Adrenal gland (tissue), 12 donors: ENCODE measurements around the gene DDI2. TPM values are rescaled to one million over a fixed set of nuclear protein-coding genes. Genes with fewer than 3 reads are reported as not detected.

Experiments
- DNase-seq, 7 donors: peaks; one replicate each; pipeline ENCODE4 v3.0.0-alpha.2; 2019 to 2020
- H3K27ac ChIP-seq, 5 donors: fragments of 200-600 bp; sonication (generic) in 4 of 5; 1 replicate in 3 of 5; 2 replicates in 2 of 5; pipeline versions ENCODE4 v1.5.1 to v1.8.0; 2016 to 2020; ENCODE audit warnings: mild to moderate bottlenecking in 1 of 5
- H3K27me3 ChIP-seq: fragments of 200-600 bp; 2 replicates; pipeline ENCODE4 v1.8.0; 2021
- H3K36me3 ChIP-seq, 2 donors: fragments of 200-600 bp; replicated peaks in 1 of 2; 1 replicate in 1 of 2; 2 replicates in 1 of 2; pipeline versions ENCODE4 v1.5.1 to v1.8.0; 2018 to 2022
- H3K4me1 ChIP-seq, 2 donors: fragments of 200-600 bp; replicated peaks in 1 of 2; 1 replicate in 1 of 2; 2 replicates in 1 of 2; pipeline versions ENCODE4 v1.5.1 to v1.8.0; 2018 to 2021
- H3K4me3 ChIP-seq, 4 donors: fragments of 200-600 bp; sonication (generic) in 3 of 4; one replicate each; pipeline ENCODE4 v1.5.1; 2016 to 2018
- H3K9me3 ChIP-seq, 3 donors: fragments of 200-600 bp; sonication (generic) in 1 of 3; replicated peaks in 1 of 3; 1 replicate in 2 of 3; 2 replicates in 1 of 3; pipeline versions ENCODE4 v1.5.1 to v1.8.0; 2016 to 2021
- POLR2A ChIP-seq, 2 donors: fragments of 450-650 bp; IDR thresholded peaks; one replicate each; pipeline ENCODE4 v1.6.1; 2017; ENCODE audit warnings: antibody characterized with exemption in 2 of 2, mild to moderate bottlenecking in 2 of 2, moderate library complexity in 1 of 2
- WGBS, 4 donors: extraction: QIAGEN DNeasy Blood & Tissue Kit in 2 of 4; methylation state at CpG; one replicate each; pipeline versions ENCODE4 v1.1.5 to v1.1.7; 2013 to 2017; 5-methylcytosine and 5-hydroxymethylcytosine counted together
- intact Hi-C, 2 donors: fragments of 100-400 bp; cut with DNase I; formaldehyde crosslinking; loops; one replicate each; pipeline versions ENCODE4 v1.14.1 to v1.15.0; 2022 to 2023
- polyA plus RNA-seq, 3 donors: library from polyadenylated mRNA; stranded (reverse); fragments of 200-250 nt in 2 of 3; fragments of 350-450 nt in 1 of 3; fragmentation: Illumina TruSeq in 1 of 3; extraction: RNeasy Lipid Tissue Mini Kit (QIAGEN cat#74804) in 1 of 3; gene quantifications; one replicate each; pipeline ENCODE4 v1.2.3, GENCODE V29; 2013 to 2014
- total RNA-seq, 9 donors: library from RNA; depleted of rRNA in 4 of 9; stranded (reverse); fragments of >200 nt in 4 of 9; fragments of 120-200 nt in 1 of 9; fragmentation: NEBNext Ultra II Directional in 1 of 9; extraction: Animal tissue kit (Norgen Biotek cat#: 25700) in 1 of 9; gene quantifications; one replicate each; pipeline versions ENCODE4 v1.1.0 to v1.2.4, GENCODE V29; 2013 to 2023
- TF ChIP-seq, protein P1 (sequence below), 6 experiments: fragments of 450-650 bp in 4 of 6; fragments of 200-600 bp in 2 of 6; sonication (generic) in 1 of 6; IDR thresholded peaks; 1 replicate in 5 of 6; 2 replicates in 1 of 6; pipeline versions ENCODE4 v1.5.1 to v1.8.0; 2016 to 2021; ENCODE audit warnings: antibody characterized with exemption in 6 of 6, mild to moderate bottlenecking in 2 of 6, moderate library complexity in 1 of 6
- donor health status: healthy with polysubstance abuse.
- donor health status: Bipolar disorder and iron deficiency.
- donor health status: DM: yes; HTN: yes; CAD: no.
- donor health status: DM: no; HTN: no; CAD: no.
- donor health status: DM: no; HTN: no; CAD: no.
- donor health status: DM: yes; HTN: yes; CAD: no.

Gene DDI2
- total and polyA plus RNA-seq, 12 donors: 5.3 to 46.3 (median 27.2) TPM

DNA sequence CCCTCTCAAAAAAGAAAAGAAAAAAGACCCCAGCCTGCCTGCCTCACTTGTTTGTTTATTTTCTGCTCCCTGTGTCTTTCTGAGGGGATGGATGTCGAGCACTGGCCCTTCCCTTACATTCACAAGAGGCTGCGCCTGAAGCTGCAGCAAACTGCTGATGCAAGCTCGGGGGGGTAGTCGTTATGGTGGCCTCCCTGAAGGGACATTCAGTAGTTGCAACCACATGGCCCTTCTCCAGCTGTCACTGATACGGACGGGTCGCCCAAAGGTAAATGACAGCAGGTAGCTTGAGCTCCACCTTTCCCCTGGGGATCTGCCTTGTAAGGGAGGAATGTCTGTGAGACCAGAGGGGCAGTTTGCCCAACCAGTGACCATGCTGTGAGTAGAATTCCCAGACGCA is 84.5 kb downstream of the DDI2 start:
- H3K27me3 ChIP-seq: no peaks in the 10 kb centered on the region
- no peaks in the 10 kb centered on the region for H3K9me3 ChIP-seq
- 79 to 91% (median 86%) methylated on average over 4 to 8 of the region's 8 CpGs for WGBS, 4 donors
- TF ChIP-seq, protein P1, sequence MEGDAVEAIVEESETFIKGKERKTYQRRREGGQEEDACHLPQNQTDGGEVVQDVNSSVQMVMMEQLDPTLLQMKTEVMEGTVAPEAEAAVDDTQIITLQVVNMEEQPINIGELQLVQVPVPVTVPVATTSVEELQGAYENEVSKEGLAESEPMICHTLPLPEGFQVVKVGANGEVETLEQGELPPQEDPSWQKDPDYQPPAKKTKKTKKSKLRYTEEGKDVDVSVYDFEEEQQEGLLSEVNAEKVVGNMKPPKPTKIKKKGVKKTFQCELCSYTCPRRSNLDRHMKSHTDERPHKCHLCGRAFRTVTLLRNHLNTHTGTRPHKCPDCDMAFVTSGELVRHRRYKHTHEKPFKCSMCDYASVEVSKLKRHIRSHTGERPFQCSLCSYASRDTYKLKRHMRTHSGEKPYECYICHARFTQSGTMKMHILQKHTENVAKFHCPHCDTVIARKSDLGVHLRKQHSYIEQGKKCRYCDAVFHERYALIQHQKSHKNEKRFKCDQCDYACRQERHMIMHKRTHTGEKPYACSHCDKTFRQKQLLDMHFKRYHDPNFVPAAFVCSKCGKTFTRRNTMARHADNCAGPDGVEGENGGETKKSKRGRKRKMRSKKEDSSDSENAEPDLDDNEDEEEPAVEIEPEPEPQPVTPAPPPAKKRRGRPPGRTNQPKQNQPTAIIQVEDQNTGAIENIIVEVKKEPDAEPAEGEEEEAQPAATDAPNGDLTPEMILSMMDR (IDR thresholded peaks at IDR 0.05): no peak
- no peak for TF ChIP-seq POLR2A (IDR thresholded peaks at IDR 0.05)
- no peak overlapping the region for H3K4me3 ChIP-seq
- H3K4me1 ChIP-seq: peaks cover 21 to 56% of the 10 kb centered on the region in 2 donors
- peaks cover 0 to 1% of the 10 kb centered on the region in 2 donors for H3K36me3 ChIP-seq
- intact Hi-C loops: no loop called here
- H3K27ac ChIP-seq: peak overlapping the region in 2 of 5 donors; percentile 54 to 95
- DNase-seq: no peak

DNA sequence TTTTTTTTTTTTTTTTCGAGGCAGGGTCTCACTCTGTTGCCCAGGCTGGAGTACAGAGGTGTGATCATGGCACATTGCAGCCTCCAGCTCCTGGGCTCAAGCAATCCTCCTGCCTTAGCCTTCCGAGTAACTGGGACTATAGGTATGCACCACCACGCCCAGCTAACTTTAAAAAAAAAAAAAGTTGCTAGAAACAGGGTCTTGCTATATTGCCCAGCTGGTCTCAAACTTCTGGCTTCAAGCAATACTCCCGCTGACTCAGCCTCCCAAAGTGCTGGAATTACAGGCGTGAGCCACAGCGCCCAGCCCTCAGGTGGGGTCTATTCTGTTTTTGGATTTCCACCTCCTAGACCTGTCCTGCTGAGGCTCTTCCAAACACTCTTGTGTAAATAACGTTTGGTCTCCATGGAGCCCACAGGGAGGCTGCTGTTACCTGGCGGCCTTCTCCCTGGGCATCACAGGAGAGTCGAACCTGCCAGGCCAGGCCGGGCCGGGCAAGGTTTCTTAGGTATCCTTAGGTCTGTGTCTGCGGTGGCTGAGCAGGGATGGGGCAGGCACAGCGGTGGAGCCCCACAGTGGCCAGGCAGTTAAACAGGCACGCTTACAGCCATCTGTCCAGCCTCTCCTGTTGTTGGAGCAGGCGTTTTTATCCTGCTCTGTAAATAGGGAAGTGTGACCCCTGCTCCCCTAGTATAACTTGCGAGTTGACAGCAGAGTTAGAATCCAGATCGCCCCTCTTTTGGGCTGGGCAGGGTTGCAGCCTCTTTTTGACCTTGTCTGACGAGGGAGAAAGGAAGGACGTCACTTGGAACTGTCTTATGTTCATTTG is 85.7 kb downstream of the DDI2 start:
- Histone ChIP-seq H3K27me3 (no peaks in the 10 kb centered on the region), H3K27ac (peak overlapping the region; percentile 68 to 95 (median 87)), H3K4me1 (peaks cover 21 to 54% of the 10 kb centered on the region in 2 donors), H3K9me3 (no peaks in the 10 kb centered on the region), H3K36me3 (no peaks in the 10 kb centered on the region), H3K4me3 (peak overlapping the region in 1 of 4 donors; percentile 23)
- 51 to 65% (median 59%) methylated on average over 14 to 19 of the region's 19 CpGs for WGBS, 4 donors
- TF ChIP-seq POLR2A (IDR thresholded peaks at IDR 0.05): no peak
- TF ChIP-seq, protein P1 (IDR thresholded peaks at IDR 0.05): peak in 4 of 6 experiments; percentile 4 to 30 (median 20)
- intact Hi-C loops: no loop called here
- peak in 4 of 7 donors; percentile 47 to 53 (median 49) for DNase-seq

DNA sequence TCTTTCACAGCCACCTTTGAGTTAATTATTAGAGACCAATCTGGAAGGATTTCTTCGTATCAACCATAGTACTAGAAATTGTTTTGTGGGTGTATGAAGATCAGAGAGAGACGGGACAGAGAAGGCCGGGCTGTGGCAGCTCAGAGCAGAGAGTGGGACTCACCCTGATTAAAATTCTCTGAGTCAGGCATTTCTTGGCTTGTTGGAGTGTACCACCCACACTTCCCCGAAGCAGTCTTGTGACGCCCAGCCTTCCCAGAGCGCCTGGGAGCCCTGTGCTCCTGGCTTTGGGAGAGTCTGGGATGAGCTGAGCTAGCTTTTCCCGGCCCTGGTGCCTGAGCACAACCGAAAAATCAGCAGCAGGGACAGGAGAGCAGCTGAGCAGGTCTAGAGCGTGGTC is 86.3 kb downstream of the DDI2 start:
- no peaks in the 10 kb centered on the region for H3K27me3 ChIP-seq
- no peaks in the 10 kb centered on the region for H3K9me3 ChIP-seq
- H3K4me3 ChIP-seq: peak overlapping the region in 1 of 4 donors; percentile 23
- peak; percentile 73 to 89 (median 87) for DNase-seq
- peak; percentile 6 to 77 for TF ChIP-seq POLR2A (IDR thresholded peaks at IDR 0.05)
- TF ChIP-seq, protein P1 (IDR thresholded peaks at IDR 0.05): no peak
- 8 to 24% (median 20%) methylated on average over 7 to 9 of the region's 9 CpGs for WGBS, 4 donors
- no peaks in the 10 kb centered on the region for H3K36me3 ChIP-seq
- peaks cover 21 to 49% of the 10 kb centered on the region in 2 donors for H3K4me1 ChIP-seq
- intact Hi-C loops: no loop called here
- H3K27ac ChIP-seq: peak overlapping the region; percentile 68 to 95 (median 87)

DNA sequence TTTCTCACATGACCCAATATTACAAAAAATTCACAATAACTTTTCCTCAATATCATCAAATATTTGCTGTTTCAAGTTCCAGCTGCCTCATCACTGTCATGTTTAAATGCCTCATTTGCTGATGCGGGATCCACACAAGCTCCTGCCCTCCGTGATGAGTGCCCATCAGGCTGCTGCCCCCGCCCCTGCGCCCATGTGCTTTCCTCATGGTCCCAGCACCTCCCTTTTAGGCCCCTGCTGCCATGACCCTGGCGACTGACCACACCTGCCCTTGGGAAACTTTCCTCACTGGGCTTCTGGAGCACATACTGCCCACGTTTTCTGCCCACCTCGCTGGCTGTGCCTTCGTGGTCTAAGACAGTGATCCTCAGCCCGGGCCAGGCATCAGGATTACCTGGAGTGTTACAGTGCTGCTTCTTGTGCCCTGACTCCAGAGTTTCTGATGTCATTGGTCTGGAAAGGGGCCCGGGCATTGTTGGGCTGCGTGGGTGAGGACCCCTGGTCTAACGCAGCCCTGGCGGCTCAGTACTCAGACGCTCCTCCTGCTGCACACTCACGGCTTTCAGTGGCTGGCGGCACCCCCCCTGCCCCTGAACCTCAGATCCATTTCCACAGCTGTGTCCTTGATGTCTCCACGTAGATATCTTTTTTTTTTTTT is 87.4 kb downstream of the DDI2 start:
- Histone ChIP-seq H3K27me3 (no peaks in the 10 kb centered on the region), H3K9me3 (no peaks in the 10 kb centered on the region), H3K4me3 (no peak overlapping the region), H3K36me3 (no peaks in the 10 kb centered on the region), H3K4me1 (peaks cover 21 to 46% of the 10 kb centered on the region in 2 donors), H3K27ac (peak overlapping the region; percentile 68 to 95 (median 87))
- intact Hi-C loops: no loop called here
- 70 to 87% (median 79%) methylated on average over 16 to 17 of the region's 17 CpGs for WGBS, 4 donors
- DNase-seq: no peak
- TF ChIP-seq POLR2A (IDR thresholded peaks at IDR 0.05): no peak
- TF ChIP-seq, protein P1 (IDR thresholded peaks at IDR 0.05): no peak
